NCI-H524 treated with DMSO at 0.1 percent for 48 hours (cell line): ENCODE data around the gene ZNF683.
"Not testable (repeated sequence)": the region's sequence is repeated elsewhere in the genome, so short reads cannot be mapped to it uniquely, and the experiment has no call there.

ENCODE experiments used
- DNase-seq: peaks from one replicate; lab custom pipeline; 2025; lab: John Stamatoyannopoulos, UW

ZNF683 gene

DNA sequence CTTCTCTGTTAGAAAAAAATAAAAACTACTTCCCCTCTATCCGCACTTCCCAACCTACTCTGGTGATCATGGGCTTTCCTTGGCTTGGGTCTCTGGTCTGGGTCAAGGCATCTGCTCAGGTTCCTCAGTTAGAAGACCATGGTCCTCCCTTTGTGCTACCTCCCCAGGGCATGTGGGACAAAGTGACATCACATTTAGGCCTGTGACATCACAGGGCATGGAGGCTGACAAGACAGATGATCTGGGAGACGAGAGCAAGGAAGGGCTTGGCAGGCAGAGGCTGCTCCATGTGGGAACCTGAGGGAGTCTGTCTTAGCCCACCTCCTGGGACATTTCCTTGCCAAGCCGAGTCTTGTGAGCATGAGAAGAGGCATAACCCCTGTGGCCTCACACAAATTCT lies at the start of gene ZNF683:
ZNF683 (minus strand) TSS at position 140 of the 400 bp plus-strand sequence. CDS start 4,179 bp downstream, outside the sequence.
- not testable (repeated sequence) for DNase-seq

GRCh38 chr1:26419494-26419893 lies 46.9 kb upstream of the ZNF683 start:
- peak; percentile 80 for DNase-seq

- no peak for DNase-seq
These were observed 46.4 kb upstream of the ZNF683 start for GRCh38 chr1:26418865-26419349.

- peak; percentile 24 for DNase-seq
These were observed 44.7 kb upstream of the ZNF683 start for GRCh38 chr1:26417111-26417759.

DNA sequence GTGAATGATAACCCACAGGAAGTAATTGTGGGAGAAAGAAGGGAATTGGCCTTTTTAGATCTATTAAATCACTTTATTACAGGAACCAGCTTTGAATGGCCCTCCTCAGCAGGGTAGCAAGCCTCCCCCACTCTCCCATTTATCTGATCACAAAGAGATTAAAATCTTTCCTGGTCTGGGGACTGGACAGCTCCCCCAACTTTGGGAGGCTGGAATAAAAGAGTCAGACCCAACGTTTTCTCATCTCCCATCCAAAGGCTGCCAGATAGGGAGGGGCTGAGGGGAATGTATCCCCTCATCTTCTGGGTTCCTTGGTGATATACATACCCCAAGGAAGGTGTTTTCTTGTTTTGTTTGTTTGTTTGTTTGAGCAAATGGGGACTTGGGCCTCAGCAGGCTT lies 40.5 kb upstream of the ZNF683 start:
- no peak for DNase-seq

- no peak for DNase-seq
These were observed 39.8 kb upstream of the ZNF683 start for GRCh38 chr1:26412180-26412840.

DNA sequence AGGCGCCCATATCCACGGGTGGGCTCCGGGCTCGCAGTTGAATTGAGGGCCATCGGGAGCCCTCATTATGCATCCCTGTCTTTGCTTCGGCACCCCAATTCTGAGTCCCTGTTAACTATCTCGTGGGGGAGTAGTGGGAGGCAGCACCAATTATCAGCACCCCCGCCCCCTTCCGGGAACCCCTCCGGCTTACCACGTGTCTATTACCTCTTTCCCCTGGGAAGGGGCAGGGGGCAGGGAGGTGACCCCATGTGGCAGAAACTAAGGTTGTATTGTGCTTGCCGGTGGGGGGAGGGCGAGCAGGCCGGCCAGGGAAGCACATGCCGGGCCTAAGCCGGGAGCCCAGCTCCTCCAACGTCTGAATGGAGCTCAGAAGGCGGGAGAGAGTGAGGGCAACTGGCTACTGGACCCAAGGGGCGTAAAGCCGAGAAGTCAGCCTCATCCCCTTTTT lies 39.1 kb upstream of the ZNF683 start:
- no peak for DNase-seq

DNA sequence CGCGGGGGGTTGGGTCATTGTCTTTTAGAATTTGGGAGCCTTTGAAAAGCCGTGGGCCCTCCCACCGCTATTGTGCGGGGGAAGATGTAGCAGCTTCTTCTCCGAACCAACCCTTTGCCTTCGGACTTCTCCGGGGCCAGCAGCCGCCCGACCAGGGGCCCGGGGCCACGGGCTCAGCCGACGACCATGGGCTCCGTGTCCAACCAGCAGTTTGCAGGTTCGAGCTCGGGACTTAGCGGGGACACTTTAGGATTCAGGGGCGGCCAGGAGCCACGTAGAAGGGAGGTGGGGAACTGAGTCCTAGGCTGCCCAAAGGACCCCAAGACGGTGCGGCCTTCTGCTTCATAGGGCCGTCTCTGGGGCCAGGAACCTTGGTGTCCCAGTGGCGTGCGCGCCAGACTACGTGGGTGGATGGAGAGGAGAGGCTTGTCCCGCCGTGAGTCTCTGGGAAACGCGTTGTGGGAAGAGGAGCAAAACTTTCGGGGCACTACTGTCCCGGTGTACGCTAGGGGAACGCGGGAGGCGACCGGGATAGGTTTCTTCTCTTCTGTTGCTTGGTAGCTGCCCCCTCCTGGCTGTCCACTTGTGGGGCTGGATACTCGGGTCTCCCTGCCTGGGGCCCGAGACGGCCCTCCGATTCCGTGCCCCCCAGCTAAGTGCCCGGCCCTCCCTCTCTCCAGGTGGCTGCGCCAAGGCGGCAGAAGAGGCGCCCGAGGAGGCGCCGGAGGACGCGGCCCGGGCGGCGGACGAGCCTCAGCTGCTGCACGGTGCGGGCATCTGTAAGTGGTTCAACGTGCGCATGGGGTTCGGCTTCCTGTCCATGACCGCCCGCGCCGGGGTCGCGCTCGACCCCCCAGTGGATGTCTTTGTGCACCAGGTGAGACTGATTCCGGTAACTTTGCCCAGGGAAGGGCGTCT lies 38.4 kb upstream of the ZNF683 start, which contains the start of gene LIN28A:
LIN28A (plus strand) TSS at position 112 of the 918 bp plus-strand sequence; CDS start at position 187, 75 bp downstream.
- no peak for DNase-seq

- no peak for DNase-seq
These were observed 36.7 kb upstream of the ZNF683 start for GRCh38 chr1:26409191-26409807.

DNA sequence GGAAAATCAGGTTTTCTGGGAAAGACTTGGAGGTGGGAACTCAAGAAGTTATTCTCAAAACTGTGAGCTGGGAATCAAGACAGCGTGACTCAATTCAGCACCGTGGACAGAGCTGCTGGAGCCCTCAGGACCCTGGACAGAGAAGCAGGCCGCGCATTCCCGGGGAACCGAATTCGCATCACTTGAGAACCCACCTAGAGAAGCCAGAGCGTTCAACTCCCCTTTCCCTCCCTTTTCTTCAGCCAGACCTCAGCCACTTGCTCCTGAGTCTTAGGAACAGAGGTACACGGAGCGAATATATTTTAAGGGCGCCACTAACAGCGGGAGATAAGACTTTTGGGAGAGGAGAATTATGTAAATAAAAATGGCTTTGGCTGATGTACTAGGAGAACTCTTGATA lies 36.1 kb upstream of the ZNF683 start:
- DNase-seq: no peak

GRCh38 chr1:26405281-26405915 lies 32.8 kb upstream of the ZNF683 start:
- no peak for DNase-seq

GRCh38 chr1:26404641-26405040 lies 32.1 kb upstream of the ZNF683 start:
- no peak for DNase-seq

GRCh38 chr1:26403656-26404055 lies 31.1 kb upstream of the ZNF683 start:
- no peak for DNase-seq

DNA sequence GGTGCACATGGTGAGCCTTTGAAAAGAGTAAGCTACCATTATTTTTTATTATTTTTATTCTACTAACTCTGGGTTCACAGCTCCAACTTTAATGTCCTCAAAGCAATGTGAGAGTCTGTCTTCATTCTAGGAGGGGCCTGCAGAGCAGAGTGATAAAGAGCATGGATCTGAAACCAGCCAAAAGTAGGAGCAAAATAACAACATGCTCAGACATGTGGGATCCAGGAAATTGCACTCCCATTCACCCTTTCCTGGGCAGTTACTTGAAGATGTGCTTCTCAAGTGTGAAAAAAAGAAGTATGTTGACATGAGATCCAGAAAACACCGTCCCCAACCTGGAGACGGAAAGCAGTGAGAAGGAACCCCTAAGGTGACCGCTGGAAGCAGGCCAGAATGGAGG lies 29.3 kb upstream of the ZNF683 start:
- DNase-seq: no peak

- no peak for DNase-seq
These were observed 26.5 kb upstream of the ZNF683 start for GRCh38 chr1:26399034-26399433.

GRCh38 chr1:26395754-26396153 lies 23.2 kb upstream of the ZNF683 start:
- DNase-seq: no peak

DNA sequence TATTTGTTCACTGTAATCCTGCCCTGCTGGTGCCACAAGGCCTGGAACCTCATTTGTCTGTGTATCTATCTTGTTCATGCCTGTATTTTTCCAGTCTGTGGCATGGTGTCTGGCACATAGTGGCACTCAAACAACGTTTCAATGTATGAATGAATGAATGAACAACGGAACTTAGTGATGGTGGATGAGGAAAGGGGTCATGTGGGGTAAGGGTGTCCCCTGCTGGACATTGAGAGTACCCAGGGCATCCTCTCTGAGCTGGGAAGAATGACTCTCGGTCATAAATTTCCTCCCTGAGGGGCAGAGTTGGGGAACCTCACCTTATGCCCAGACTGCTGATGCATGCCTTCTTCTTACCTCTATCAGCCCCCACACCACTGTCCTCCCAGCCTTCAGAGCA lies 18.9 kb upstream of the ZNF683 start:
- DNase-seq: no peak

DNA sequence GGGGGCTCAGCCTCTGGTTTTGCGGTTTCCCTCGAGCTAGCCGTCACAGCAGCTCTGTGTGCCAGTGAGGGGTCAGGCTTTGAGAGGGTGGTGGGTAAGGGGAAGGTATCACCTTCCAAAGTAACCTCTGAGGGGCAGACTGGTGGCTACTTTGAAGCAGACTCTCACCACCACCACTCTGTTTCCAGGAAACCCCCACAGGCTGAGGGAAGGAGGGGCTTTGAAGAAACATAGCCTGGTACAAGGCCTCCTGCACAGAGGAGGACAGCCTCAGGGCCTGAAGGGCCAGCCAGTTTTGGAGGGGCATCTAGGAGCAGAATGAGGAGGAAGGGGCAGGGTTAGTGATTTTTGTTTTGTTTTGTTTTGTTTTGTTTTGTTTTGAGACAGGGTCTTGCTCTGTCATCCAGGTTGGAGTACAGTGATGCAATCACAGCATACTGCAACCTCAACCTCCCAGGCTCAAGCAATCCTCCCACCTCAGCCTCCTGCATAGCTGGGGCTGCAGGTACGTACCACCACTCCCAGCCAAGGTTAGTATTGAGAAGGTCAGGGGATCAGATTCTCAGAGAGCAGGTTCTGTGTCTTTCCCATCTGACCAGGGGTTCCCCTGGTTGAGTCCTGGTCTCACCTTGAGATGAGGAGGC lies 17.2 kb upstream of the ZNF683 start:
- no peak for DNase-seq

DNA sequence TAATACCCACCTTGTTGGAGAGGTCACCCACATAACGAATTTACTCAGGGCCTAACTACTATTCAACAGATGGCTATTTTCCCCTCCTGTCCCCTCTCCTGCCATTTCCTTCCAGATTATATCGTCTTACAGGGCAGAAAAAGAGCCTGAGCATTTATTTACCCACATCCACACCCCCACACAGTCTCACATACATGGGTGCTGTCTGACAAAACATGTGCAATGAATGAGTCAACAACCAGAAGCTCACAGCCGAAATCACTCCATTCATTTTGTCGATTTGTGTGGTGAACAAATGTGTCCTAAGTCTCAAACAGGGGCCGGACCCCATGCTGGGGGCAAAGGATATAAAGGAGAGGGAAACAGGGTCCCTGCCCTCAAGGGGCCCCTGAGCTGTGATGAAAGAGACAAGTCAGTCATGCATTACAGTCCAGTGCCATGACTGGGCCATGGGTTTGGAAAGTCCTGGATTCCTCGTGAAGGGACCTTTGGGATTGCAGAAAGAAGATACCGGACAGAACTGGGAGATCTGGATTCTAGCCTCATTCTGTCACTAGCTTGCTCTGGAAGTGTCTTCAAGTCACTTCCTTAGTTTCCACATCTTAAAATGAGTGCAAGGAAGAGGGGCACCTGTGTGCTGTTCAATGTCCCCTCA lies 16.4 kb upstream of the ZNF683 start:
- DNase-seq: no peak

- no peak for DNase-seq
These were observed 14.9 kb upstream of the ZNF683 start for GRCh38 chr1:26387447-26387846.
